ENCODE measurements around the gene TMEM121B. TPM values are rescaled to one million over a fixed set of nuclear protein-coding genes. Genes with fewer than 3 reads are reported as not detected.

Gene TMEM121B
- total RNA-seq, 1 experiment from 2014 or later = not detected

Other genes starting within 250 kb of the TMEM121B start
- not detected in 2 replicates for gene GAB4, start 113.1 kb downstream of the TMEM121B start, total RNA-seq (2014; rRNA removed; shearing (Covaris generic))
- 3.4 and 6.1 TPM in 2 replicates for gene IL17RA, start 36.4 kb downstream of the TMEM121B start, total RNA-seq (2014; rRNA removed; shearing (Covaris generic))
- gene HDHD5, start 37.9 kb upstream of the TMEM121B start, total RNA-seq (2014; rRNA removed; shearing (Covaris generic)) = 33.5 and 38.4 TPM in 2 replicates
- gene ADA2, start 98.1 kb upstream of the TMEM121B start, total RNA-seq (2014; rRNA removed; shearing (Covaris generic)) = not detected in 2 replicates
- 1.2 and 1.4 TPM in 2 replicates for gene CECR2, start 248.1 kb upstream of the TMEM121B start, total RNA-seq (2014; rRNA removed; shearing (Covaris generic))

Measured in NCI-H460 (cell line).